ENCODE data around the gene ZNF417.

Gene ZNF417

GRCh38 chr19:57903618-57904184 is 12.7 kb downstream of the ZNF417 start:
- TF ChIP-seq CREB1 (IDR thresholded peaks at IDR 0.05; ENCODE audit: low read depth) (no peak), TEAD4 (IDR thresholded peaks at IDR 0.05) (no peak), ZBTB7A (IDR thresholded peaks at IDR 0.05; ENCODE audit: low read depth) (no peak), USF1 (IDR thresholded peaks at IDR 0.05) (no peak)

GRCh38 chr19:57900311-57900710 is 16.1 kb downstream of the ZNF417 start:
- no peak for TF ChIP-seq RAD21 (IDR thresholded peaks at IDR 0.05; ENCODE audit: low read depth)
- no peak for TF ChIP-seq NFIC (IDR thresholded peaks at IDR 0.05)
- no peak for TF ChIP-seq CEBPB (IDR thresholded peaks at IDR 0.05)
- TF ChIP-seq TAF1 (IDR thresholded peaks at IDR 0.05; ENCODE audit: low read depth) = no peak
- no peak for TF ChIP-seq TCF12 (IDR thresholded peaks at IDR 0.05; ENCODE audit: low read depth)
- TF ChIP-seq EGR1 (IDR thresholded peaks at IDR 0.05) = no peak
- no peak for TF ChIP-seq FOXM1 (IDR thresholded peaks at IDR 0.05; ENCODE audit: borderline replicate concordance, low read depth)
- TF ChIP-seq MAX (IDR thresholded peaks at IDR 0.05) = no peak
- TF ChIP-seq REST (IDR thresholded peaks at IDR 0.05; ENCODE audit: low read depth) = no peak
- TF ChIP-seq CREB1 (IDR thresholded peaks at IDR 0.05; ENCODE audit: low read depth) = no peak
- TF ChIP-seq TEAD4 (IDR thresholded peaks at IDR 0.05) = no peak

- TF ChIP-seq RAD21 (IDR thresholded peaks at IDR 0.05; ENCODE audit: low read depth) = no peak
- no peak for TF ChIP-seq FOXM1 (IDR thresholded peaks at IDR 0.05; ENCODE audit: borderline replicate concordance, low read depth)
- TF ChIP-seq USF1 (IDR thresholded peaks at IDR 0.05) = no peak
- no peak for TF ChIP-seq TAF1 (IDR thresholded peaks at IDR 0.05; ENCODE audit: low read depth)
- TF ChIP-seq TEAD4 (IDR thresholded peaks at IDR 0.05) = no peak
- TF ChIP-seq YY1 (IDR thresholded peaks at IDR 0.05; ENCODE audit: low read depth) = no peak
- no peak for TF ChIP-seq ZBTB7A (IDR thresholded peaks at IDR 0.05; ENCODE audit: low read depth)
- no peak for TF ChIP-seq REST (IDR thresholded peaks at IDR 0.05; ENCODE audit: low read depth)
- no peak for TF ChIP-seq CEBPB (IDR thresholded peaks at IDR 0.05)
- no peak for TF ChIP-seq EGR1 (IDR thresholded peaks at IDR 0.05)
- TF ChIP-seq EP300 (IDR thresholded peaks at IDR 0.05; ENCODE audit: borderline replicate concordance) = no peak
- TF ChIP-seq NFIC (IDR thresholded peaks at IDR 0.05) = no peak
- TF ChIP-seq MAX (IDR thresholded peaks at IDR 0.05) = no peak
- no peak for TF ChIP-seq TCF12 (IDR thresholded peaks at IDR 0.05; ENCODE audit: low read depth)
- TF ChIP-seq CREB1 (IDR thresholded peaks at IDR 0.05; ENCODE audit: low read depth) = no peak
These were observed 27.7 kb downstream of the ZNF417 start, which contains the start of gene ZNF814 for GRCh38 chr19:57888560-57889231. Gene ZNF814 (minus strand): TSS chr19:57889037. CDS start chr19:57888802, 235 bp downstream.

GRCh38 chr19:57888107-57888559 is 28.3 kb downstream of the ZNF417 start:
- TF ChIP-seq REST (IDR thresholded peaks at IDR 0.05; ENCODE audit: low read depth) = no peak
- no peak for TF ChIP-seq MAX (IDR thresholded peaks at IDR 0.05)
- no peak for TF ChIP-seq USF1 (IDR thresholded peaks at IDR 0.05)
- TF ChIP-seq TEAD4 (IDR thresholded peaks at IDR 0.05) = no peak
- no peak for TF ChIP-seq TCF12 (IDR thresholded peaks at IDR 0.05; ENCODE audit: low read depth)
- TF ChIP-seq CEBPB (IDR thresholded peaks at IDR 0.05) = no peak
- TF ChIP-seq EP300 (IDR thresholded peaks at IDR 0.05; ENCODE audit: borderline replicate concordance) = no peak
- TF ChIP-seq NFIC (IDR thresholded peaks at IDR 0.05) = no peak
